NCI-H146 (cell line): ENCODE data around the gene NAA80.
A peak's percentile ranks its signal among the peaks of the same experiment; 100 is the strongest.

Experiments
- DNase-seq: peaks from one replicate; lab custom pipeline; 2025; lab: John Stamatoyannopoulos, UW

NAA80 gene, protein sequence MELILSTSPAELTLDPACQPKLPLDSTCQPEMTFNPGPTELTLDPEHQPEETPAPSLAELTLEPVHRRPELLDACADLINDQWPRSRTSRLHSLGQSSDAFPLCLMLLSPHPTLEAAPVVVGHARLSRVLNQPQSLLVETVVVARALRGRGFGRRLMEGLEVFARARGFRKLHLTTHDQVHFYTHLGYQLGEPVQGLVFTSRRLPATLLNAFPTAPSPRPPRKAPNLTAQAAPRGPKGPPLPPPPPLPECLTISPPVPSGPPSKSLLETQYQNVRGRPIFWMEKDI

DNA sequence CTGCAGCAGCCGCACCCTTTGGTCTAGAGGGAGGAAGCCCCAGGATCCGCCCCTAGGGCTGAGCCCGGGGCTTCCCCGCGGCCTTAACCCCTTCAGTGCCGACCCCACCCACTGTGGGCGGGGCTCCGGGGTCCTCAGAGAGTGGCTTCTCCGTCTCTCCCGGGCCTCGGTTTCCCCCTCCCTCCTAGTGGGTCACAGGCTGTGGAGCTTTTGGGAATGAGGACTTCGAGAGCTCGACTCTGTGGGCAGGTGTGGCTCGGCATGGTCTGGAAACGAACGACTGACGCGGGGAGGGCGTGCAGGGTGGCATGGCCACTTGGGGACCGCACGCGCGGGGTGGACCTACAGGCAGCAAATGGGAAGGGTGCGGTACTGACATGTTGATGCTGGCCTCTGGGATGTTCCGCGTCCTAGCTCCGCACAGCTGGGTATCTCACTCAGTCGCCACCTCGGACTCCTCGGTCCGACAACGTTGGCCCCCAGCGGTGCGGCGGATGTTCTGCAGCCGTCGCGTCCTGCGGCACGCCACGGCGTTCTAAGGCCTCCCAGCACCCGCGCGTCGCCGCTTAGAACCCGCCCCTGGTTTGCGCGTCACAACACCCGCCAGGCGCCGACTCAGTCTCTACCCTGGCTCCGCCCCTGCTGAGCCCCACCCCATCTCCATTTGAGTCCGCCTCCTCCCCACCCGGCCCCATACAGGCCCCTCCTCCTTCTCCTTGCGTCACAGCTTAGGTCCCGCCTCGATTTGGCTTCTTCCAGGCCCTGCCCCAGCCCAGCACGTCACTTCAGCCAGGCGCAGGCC is at the start of gene NAA80, which contains the start of gene HYAL3:
TSS of gene NAA80 (minus strand) at position 570 of the 802 bp plus-strand sequence. CDS start 1,942 bp downstream, outside the sequence.
TSS of gene HYAL3 (minus strand) at position 570 of the 802 bp plus-strand sequence. CDS start 3,803 bp downstream, outside the sequence.
- peak; percentile 97 for DNase-seq

DNA sequence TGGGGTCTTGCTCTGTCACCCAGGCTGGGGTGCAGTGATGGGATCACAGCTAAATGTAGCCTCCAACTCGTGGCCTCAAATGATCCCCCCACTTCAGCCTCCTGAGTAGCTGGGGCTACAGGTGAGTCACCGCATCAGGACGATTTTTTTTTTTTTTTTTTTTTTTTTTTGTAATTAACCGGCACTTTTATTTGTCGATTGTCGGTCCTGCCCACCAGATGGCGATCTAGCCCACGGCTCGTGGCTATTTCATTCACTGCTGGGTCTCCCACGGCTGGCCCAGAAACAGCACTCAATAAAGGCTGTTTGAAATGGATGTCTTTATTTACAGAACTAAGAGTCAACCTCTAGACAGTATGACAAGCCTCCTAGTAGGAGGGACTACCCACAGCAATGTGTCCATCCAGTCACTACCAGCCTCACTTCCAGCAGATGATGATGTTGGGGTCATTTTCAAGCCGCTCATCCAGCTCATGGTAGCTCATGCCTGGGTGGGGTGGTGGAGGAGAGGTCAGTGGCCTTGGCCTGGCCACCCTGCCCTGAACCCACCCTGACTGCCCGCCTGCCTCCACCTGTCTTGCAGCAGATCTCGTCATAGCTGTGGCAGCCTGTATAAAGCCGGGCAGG is 48.1 kb upstream of the NAA80 start:
- DNase-seq, result peak; percentile 72

DNA sequence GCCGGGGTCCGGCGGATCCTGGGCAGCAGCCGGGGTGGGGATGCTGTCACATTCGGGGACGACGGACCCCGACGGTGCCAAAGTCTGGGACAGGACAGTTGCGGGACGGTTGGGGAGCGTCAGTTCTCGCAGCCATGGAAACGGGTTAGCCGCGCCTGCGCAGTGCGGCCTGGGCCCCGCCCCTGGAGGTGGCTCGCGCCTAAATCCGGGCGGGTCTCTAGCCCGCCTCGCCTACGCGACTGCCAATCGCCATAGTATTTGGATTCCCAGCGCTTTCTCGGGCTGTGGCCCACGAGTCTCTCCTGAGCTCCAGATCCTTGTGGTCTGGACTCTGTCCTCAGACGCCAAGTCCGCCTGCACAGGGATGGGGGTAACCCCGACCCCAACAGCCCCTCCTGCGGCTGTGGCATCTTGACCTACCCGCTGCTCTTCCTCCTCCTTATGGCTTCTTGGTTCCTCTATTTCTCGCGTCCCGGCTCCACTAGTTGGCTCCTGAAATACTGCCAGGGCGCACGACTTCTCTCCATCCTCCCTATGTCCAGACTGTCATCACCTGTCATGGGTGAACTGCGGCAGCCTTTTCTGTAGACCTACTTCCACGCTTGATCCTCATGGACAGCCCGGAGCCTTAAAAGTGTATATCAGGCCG is 46.5 kb upstream of the NAA80 start, which contains the start of gene ZMYND10:
TSS of gene ZMYND10 (minus strand) at position 147 of the 649 bp plus-strand sequence. CDS start 153 bp downstream, outside the sequence.
- DNase-seq, result peak; percentile 64

DNA sequence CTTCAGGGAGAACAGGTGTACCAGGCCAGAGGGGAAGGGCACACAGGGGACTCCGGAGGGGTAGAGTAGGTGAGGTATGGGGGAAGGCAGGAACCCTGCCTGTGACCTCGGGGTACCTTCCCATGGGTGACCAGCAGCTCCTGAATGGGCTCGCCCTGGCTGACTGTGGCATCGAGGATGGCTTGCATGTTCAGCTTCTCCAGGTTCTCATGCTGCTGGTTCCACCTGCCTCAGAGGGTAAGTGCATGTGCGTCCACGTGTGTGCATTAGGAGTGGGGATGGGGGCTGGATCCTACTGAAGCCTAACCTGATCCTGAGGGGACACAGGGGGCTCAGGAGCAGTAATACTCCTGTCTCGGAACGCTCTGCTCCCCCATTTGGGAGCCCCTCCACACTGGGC is 45.8 kb upstream of the NAA80 start:
- no peak for DNase-seq

DNA sequence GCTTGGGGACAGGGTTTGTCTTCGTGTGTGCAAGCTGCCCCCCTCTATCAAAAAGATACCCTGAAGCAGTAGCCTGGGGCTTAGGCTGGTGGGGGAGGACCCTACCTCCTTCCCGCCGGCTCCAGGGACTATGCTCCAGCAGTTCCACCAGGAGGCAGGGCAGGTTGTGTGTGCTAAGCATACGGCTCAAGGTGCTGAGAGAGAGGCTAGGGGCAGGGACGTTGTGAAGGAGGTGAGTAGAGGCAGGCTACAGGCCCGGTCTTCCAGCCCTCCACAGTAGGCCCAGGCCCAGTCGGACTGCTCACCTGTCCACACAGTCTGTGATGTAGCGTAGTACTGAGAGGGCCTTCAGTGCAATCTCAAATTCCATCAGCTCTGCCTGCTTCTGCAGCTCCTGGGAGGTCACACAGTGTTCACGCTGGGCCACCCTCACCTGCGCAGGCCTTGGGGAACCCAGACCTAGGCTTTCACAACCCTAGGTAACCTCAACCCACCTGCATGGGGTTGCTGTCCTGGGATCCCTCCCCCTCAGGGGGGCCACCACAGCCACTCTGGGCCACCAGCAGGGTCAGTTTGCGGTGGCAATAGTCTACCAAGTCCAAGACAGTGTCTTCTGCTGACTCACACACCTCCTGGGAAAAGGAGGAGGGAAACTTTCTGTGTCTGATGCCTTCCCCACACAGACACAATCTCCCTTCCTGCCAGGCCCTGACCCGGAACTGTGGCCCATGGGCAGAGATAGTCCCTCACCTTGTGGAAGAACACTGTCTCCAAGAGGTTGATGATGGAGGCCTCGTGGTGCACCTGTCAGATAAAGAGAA is 43.8 kb upstream of the NAA80 start:
- no peak for DNase-seq

DNA sequence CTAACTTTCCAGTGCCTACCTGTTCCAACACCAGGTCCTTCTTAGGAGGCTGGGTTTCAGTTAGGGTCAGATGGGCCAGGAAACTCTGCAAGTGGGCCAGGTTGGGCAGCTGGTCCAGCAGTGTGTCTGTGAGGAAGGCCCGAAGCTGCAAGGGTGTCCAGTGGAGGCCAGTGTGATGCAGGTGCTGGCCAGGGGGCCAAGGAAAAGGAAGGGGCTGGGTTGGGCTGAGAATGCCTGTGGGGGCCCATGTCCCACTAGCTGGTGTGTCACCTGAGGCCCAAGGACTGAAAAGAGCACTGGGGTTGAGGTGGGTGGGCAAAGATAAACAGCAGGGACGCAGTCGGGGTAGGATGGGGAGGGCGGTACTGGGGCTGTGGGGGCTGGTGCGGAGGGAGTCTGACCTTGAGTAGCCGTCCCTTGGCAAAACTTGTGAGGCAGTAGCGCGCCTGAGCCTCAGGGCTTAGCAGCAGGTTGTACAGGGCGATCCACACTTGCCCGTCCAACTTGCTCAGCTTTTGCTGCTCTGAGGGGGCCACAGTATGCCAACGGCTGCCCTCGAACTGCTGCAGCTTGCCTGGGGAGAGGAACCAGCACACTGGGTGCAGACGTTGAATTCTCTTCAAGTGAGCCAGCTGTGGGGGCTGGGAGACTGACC is 42.9 kb upstream of the NAA80 start:
- no peak for DNase-seq

DNA sequence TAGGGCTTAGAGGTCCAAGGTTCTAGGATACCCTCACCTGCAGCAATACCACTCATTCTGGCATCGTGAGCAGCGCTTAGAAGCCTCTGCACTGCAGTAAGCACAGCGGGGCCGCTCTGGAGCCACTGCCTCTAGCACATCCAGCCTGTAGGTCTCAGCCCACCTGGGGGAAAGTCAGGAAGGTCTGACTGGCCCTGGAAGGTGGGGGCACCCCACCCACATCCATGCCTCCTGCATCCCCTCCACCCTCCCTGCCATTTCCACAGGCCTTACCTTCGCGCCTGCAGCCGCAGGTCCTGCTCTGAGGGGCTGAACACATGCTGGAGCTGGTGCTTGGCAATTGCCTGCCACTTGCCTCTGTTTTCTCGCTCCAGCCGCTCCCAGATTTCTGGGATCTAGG is 42.3 kb upstream of the NAA80 start:
- DNase-seq, result no peak

DNA sequence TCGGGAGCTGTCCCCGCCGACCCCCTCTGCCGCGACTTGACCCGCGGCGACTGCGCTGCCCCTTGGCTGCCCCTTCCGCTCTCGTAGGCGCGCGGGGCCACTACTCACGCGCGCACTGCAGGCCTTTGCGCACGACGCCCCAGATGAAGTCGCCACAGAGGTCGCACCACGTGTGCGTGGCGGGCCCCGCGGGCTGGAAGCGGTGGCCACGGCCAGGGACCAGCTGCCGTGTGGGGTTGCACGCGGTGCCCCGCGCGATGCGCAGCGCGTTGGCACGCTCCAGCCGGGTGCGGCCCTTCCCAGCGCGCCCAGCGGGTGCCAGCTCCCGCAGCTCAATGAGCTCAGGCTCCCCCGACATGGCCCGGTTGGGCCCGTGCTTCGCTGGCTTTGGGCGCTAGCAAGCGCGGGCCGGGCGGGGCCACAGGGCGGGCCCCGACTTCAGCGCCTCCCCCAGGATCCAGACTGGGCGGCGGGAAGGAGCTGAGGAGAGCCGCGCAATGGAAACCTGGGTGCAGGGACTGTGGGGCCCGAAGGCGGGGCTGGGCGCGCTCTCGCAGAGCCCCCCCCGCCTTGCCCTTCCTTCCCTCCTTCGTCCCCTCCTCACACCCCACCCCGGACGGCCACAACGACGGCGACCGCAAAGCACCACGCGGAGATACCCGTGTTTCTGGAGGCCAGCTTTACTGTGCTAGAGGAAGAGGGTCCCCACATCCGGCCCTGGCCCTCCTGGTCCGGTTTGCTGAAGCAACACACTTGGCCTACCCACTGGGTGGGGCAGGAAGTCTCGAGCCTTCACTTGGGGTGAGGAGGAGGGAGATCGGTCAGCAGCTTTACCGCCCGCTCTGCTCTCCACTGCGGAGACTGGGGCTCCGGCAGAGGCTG is 41.5 kb upstream of the NAA80 start, which contains the start of gene RASSF1:
TSS of gene RASSF1 (minus strand) at position 389 of the 882 bp plus-strand sequence. CDS start at position 358, 31 bp downstream.
- no peak for DNase-seq

DNA sequence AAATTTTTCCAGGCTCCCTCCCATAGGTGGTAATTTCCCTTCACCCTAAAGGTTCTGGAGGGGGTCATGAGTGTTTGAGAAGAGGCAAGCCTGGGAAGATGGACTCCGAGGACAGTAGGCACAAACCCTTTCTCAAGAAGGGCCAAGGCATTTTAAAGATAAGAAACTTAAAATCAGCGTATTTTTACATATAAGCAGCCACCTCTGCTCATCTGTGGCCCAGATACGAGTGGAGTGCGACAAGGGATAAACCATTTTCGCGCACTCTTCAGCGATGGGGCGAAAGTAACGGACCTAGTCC is 40.9 kb upstream of the NAA80 start:
- DNase-seq, result no peak

DNA sequence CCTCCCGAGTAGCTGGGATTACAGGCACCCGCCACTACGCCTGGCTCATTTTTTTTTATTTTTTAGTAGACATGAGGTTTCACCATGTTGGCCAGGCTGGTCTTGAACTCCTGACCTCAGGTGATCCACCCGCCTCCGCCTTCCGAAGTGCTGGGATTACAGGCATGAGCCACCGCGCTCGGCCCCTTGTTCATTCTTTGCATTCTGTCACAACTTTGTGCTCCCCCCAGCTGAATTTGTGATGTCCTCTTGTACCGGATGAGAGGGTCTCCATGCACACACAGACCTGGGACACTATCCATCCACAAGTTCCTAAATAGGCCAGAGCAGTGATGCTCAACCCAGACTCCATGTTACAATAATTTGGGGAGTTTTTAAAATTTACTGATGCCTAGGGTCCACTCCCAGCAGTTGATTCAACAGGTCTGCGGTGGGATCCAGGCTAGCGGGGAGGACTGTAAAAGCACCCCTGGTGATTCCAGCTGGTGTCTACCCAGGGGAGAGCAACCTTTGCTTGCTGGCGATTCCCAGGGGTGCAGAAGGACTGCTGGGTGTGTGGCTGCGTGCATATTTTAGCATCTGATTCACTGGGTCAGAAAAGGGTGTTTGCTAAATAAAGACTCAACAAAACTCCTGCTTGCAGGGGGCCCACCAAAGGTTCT is 40.4 kb upstream of the NAA80 start:
- no peak for DNase-seq

DNA sequence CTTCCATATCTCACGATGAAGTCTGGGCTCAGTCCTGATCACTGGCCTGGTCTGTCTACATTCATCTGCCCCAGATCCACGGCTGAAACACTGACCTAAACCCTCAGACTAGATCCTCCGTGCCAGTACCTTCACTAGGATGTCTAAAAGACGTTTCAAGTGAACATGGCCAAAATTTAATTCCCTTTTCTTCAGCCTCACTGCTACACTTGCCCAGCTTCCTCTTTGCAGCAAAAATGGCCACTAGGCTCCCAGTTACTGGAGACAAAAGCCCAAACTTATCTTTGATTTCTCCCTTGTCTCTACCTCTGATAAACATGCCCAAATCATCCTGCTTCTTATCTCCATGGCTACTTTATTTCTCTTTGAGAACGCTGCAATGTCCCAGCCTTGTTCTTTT is 39.8 kb upstream of the NAA80 start:
- DNase-seq, result no peak

DNA sequence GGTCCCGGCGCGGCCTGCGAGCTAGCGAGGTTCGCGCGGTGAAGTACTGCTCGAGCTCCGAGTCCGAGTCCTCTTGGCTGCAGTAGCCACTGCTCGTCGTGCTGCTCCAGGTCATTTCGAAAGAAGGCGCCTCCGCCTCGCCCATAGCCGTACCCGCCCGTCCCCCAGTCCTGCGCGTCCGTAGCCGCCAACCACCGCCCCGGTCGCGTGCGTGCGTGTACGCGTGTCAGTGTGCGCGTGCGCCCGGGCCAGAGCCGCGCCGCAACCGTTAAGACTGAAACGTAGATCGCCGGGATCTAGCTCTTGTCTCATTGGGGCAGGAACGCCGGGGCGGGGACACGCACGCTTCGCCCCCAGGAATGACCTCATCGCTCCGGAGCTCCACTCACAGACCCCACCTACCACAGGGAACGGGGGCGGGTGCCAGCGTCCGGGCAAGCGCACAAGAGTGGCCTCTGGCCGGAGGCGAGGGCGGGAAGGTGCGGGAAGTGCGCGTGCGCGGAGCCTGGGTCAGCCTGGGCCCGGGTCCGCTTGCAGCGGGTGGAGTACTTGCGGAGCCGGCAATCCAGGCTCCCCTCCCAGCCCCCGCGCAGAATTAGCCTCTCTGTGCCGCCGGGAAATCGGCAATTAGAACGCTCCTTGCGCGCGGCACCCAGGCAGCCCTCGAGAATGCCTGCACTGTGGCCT is 38.1 kb upstream of the NAA80 start:
- peak; percentile 98 for DNase-seq

DNA sequence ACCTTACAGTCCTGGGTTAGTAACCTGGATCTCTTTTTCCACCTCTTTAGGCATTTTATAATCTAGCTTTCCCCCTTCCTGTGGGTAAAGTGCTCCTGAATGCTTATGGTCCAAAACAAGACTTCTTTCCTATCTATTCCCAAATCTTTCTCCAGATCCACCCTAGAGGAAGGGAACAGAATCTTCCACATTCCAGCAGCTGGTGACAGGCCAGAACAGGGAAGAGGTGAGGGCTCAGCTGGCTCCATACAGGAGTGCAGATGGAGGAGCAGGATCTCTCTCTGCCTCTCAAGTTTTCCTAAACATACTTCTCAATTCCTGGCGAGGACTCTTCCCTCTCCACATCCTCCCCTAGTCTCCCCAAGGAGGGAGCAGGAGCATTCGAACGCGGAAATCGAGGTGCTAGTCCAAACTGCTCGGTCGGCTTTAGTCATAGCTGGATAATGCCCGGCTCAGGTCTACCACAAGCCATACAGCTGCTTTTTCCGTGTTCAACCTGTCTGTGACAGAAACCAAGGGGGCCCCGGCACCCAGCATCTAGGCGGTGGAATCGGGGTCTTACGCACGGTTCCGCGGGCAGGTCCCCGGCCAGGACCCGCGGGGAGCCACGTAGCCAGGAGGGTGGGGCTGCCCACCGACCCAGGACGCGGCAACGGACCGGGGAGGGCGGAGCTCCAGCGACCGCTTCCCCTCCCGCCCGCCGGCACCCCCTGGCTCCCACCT is 37.4 kb upstream of the NAA80 start:
- no peak for DNase-seq

DNA sequence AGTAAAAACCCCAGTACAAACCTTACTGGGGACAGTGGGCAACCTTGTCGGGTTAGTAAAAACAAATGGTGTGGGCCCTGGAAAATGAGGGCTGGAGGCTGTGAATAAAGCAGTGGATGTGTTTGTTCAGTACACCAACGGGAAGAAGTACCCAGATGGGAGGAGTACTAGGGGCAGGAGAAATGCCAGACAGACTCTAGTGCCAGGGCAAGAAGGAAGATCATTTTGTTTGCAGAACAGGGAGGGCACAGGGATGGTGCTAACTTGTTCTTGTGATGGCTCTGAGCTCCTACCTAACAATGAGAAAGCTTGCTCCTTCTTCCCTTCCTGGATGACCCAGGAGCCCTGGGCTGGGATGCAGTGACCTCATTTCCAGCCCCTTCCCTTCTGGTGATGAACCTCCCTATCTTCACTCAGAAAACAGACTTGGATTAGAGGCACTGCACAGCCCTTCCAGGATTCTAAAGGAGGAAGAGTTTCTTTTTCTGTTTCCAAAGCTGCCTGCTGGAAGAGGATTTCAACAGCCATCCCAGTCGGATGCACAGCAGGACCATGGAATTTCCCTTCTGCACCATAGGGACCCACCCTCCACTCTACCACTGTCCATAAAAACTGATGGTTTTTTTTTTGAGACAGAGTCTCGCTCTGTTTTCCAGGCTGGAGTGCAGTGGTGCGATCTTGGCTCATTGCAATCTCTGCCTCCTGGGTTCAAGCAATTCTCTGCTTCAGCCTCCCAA is 35.3 kb upstream of the NAA80 start:
- no peak for DNase-seq

DNA sequence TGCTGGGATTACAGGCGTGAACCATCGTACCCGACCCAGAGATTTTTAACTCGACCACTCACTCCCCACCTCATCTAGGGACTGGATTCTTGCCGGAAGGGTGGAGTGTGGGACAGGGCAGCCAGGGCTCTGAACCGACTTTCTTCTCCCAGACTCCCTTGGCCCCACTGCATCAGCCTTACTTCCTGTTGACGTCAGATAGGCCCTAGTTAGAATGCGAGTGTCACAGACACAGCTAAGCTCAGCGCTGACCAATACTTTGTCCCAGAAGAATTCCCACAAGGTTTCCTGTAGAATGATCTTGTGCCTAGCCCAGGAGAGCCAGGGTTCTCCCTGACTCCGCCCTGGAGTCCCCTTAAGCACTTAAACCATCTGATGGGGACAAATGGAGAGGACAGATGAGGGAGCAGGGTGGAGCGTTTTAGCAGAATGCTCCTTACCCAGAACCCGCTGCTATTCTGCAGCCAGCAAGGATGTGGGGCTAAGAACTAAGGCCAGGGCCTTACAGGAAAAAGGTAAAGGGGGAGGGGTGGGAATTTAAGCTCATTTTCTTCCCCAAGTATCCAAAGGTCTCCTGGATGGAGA is 34.6 kb upstream of the NAA80 start:
- DNase-seq, result no peak

DNA sequence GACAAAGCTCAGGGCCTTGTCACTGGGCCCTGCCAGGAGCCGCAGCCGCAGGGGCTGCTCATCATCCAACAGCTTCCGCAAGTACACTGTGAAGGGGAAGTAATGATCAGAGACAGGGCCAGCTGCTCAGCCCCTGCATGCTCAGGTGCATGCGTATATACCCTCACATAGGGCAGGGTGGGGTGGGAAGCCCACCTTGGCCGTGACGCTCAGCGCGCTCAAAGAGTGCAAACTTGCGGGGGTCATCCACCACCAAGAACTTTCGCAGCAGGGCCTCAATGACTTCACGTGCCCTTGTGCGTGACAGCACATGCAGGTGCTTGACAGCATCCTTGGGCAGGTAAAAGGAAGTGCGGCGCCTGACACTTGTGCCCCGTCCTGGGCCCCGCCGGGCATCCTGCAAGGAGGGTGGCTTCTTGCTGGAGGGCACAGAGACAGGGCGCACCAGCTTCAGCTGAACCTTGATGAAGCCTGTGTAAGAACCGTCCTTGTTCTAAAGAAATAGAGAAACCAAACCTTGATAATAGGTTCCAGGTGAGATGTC is 32.2 kb upstream of the NAA80 start:
- no peak for DNase-seq

DNA sequence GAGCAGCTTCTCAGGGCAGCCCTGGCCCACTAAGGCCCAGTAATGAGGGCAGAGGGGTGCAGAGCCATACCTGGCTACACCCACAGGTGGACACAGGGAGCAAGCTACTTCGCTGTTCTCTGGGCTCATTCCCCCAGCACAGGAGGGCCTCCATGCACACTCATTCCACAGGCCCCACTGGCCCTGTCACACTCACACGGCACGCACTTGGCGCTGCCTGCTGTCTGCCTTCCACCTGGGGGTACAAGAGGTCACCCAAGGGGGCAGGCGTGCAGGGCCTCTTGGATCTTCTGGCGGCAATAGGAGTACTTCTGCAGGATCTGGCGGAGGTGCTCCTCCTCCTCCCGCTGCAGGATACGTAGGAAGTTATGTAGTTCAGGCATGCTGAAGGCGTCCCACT is 31.1 kb upstream of the NAA80 start:
- DNase-seq, result no peak
